Activated T-cell treated with anti-CD3 and anti-CD28 coated beads, Interleukin-2, amount 50 U/mL, for 4 hours (primary cell): ENCODE data around the gene SEL1L3. TPM values are rescaled to one million over a fixed set of nuclear protein-coding genes. Genes with fewer than 3 reads are reported as not detected.

ENCODE experiments used
- ATAC-seq, 2 donors: fragments of 200-7000 bp; cut with Tn5 transposase; one replicate each; pipeline ENCODE4 v1.10.0; 2021
- DNase-seq: peaks from one replicate; pipeline ENCODE4 v3.0.0-alpha.2; 2020
- H3K27me3 Mint-ChIP-seq: one replicate; pipeline ENCODE4 v1.8.0; 2021; ENCODE audit warnings: low read depth, mixed read lengths
- H3K36me3 Mint-ChIP-seq: one replicate; pipeline ENCODE4 v1.8.0; 2022; ENCODE audit warnings: mixed read lengths; ENCODE audit not compliant: insufficient read depth
- H3K4me1 Mint-ChIP-seq: one replicate; pipeline ENCODE4 v1.8.0; 2021; ENCODE audit warnings: low read depth, mixed read lengths
- H3K4me3 Mint-ChIP-seq: one replicate; pipeline ENCODE4 v1.8.0; 2021; ENCODE audit warnings: mild to moderate bottlenecking, moderate library complexity, mixed read lengths
- H3K9me3 Mint-ChIP-seq: one replicate; pipeline ENCODE4 v1.8.0; 2021; ENCODE audit warnings: mixed read lengths
- total RNA-seq, 3 donors: library from RNA; stranded (reverse); gene quantifications; one replicate each; pipeline ENCODE4 v1.2.1, GENCODE V29; 2021

The SEL1L3 gene
- total RNA-seq, 3 donors from 2014 or later = 13.7 to 21.9 (median 19.1) TPM

GRCh38 chr4:25845841-25846653 is 16.7 kb downstream of the SEL1L3 start:
- Mint-ChIP-seq H3K4me1 (peaks cover 58% of the 10 kb centered on the region), H3K9me3 (no peaks in the 10 kb centered on the region), H3K4me3 (no peak overlapping the region), H3K27me3 (no peaks in the 10 kb centered on the region), H3K36me3 (peaks cover 37% of the 10 kb centered on the region)
- ATAC-seq (no peak), DNase-seq (no peak)

- DNase-seq = no peak
- H3K4me3 Mint-ChIP-seq = no peak overlapping the region
- peaks cover 37% of the 10 kb centered on the region for H3K36me3 Mint-ChIP-seq
- no peaks in the 10 kb centered on the region for H3K9me3 Mint-ChIP-seq
- peak; percentile 19 to 32 for ATAC-seq
- no peaks in the 10 kb centered on the region for H3K27me3 Mint-ChIP-seq
- peaks cover 59% of the 10 kb centered on the region for H3K4me1 Mint-ChIP-seq
These were observed 17.7 kb downstream of the SEL1L3 start for GRCh38 chr4:25844961-25845712.

GRCh38 chr4:25843340-25844097 is 19.3 kb downstream of the SEL1L3 start:
- no peak for DNase-seq

GRCh38 chr4:25842229-25842845 is 20.5 kb downstream of the SEL1L3 start:
- DNase-seq (peak; percentile 45), ATAC-seq (peak; percentile 44 to 64)
- Mint-ChIP-seq H3K9me3 (no peaks in the 10 kb centered on the region), H3K4me3 (no peak overlapping the region), H3K27me3 (no peaks in the 10 kb centered on the region), H3K36me3 (peaks cover 24% of the 10 kb centered on the region), H3K4me1 (peaks cover 42% of the 10 kb centered on the region)

More at GRCh38 chr4:25843340-25844097, 19.3 kb downstream of the SEL1L3 start:
- H3K9me3 Mint-ChIP-seq = no peaks in the 10 kb centered on the region
- no peaks in the 10 kb centered on the region for H3K27me3 Mint-ChIP-seq
- no peak overlapping the region for H3K4me3 Mint-ChIP-seq
- H3K4me1 Mint-ChIP-seq = peaks cover 49% of the 10 kb centered on the region
- peaks cover 33% of the 10 kb centered on the region for H3K36me3 Mint-ChIP-seq
- ATAC-seq = peak; percentile 24 to 29

- H3K4me1 Mint-ChIP-seq = peaks cover 39% of the 10 kb centered on the region
These were observed 23.1 kb downstream of the SEL1L3 start for GRCh38 chr4:25839687-25840086.

GRCh38 chr4:25839233-25839632 is 23.6 kb downstream of the SEL1L3 start:
- Mint-ChIP-seq H3K36me3 (peaks cover 26% of the 10 kb centered on the region), H3K4me3 (no peak overlapping the region), H3K9me3 (no peaks in the 10 kb centered on the region), H3K4me1 (peaks cover 37% of the 10 kb centered on the region), H3K27me3 (no peaks in the 10 kb centered on the region)
- DNase-seq = no peak
- ATAC-seq = no peak

More at GRCh38 chr4:25839687-25840086, 23.1 kb downstream of the SEL1L3 start:
- H3K27me3 Mint-ChIP-seq = no peaks in the 10 kb centered on the region
- H3K4me3 Mint-ChIP-seq = no peak overlapping the region
- peaks cover 23% of the 10 kb centered on the region for H3K36me3 Mint-ChIP-seq
- ATAC-seq (no peak), DNase-seq (no peak)
- H3K9me3 Mint-ChIP-seq = no peaks in the 10 kb centered on the region

GRCh38 chr4:25838526-25838925 is 24.3 kb downstream of the SEL1L3 start:
- no peak for DNase-seq
- H3K27me3 Mint-ChIP-seq = no peaks in the 10 kb centered on the region
- ATAC-seq = no peak
- H3K9me3 Mint-ChIP-seq = no peaks in the 10 kb centered on the region
- H3K4me1 Mint-ChIP-seq = peaks cover 30% of the 10 kb centered on the region
- H3K4me3 Mint-ChIP-seq = no peak overlapping the region
- H3K36me3 Mint-ChIP-seq = peaks cover 29% of the 10 kb centered on the region

GRCh38 chr4:25837107-25837506 is 25.7 kb downstream of the SEL1L3 start:
- H3K27me3 Mint-ChIP-seq = no peaks in the 10 kb centered on the region
- no peak overlapping the region for H3K4me3 Mint-ChIP-seq
- no peaks in the 10 kb centered on the region for H3K9me3 Mint-ChIP-seq
- H3K4me1 Mint-ChIP-seq = peaks cover 16% of the 10 kb centered on the region
- DNase-seq = no peak
- H3K36me3 Mint-ChIP-seq = peaks cover 32% of the 10 kb centered on the region
- ATAC-seq = no peak

- DNase-seq = no peak
- peaks cover 41% of the 10 kb centered on the region for H3K36me3 Mint-ChIP-seq
- ATAC-seq = no peak
- H3K27me3 Mint-ChIP-seq = no peaks in the 10 kb centered on the region
- H3K4me3 Mint-ChIP-seq = no peak overlapping the region
- H3K9me3 Mint-ChIP-seq = no peaks in the 10 kb centered on the region
- peaks cover 12% of the 10 kb centered on the region for H3K4me1 Mint-ChIP-seq
These were observed 27.4 kb downstream of the SEL1L3 start for GRCh38 chr4:25835384-25835783.

GRCh38 chr4:25834411-25835107 is 28.2 kb downstream of the SEL1L3 start:
- ATAC-seq (no peak), DNase-seq (no peak)
- Mint-ChIP-seq H3K4me1 (peaks cover 11% of the 10 kb centered on the region), H3K27me3 (no peaks in the 10 kb centered on the region), H3K36me3 (peaks cover 45% of the 10 kb centered on the region), H3K9me3 (no peaks in the 10 kb centered on the region), H3K4me3 (no peak overlapping the region)

- Mint-ChIP-seq H3K36me3 (peaks cover 53% of the 10 kb centered on the region), H3K9me3 (no peaks in the 10 kb centered on the region), H3K27me3 (no peaks in the 10 kb centered on the region), H3K4me3 (no peak overlapping the region), H3K4me1 (peaks cover 6% of the 10 kb centered on the region)
- ATAC-seq = no peak
- no peak for DNase-seq
These were observed 32.2 kb downstream of the SEL1L3 start for GRCh38 chr4:25830548-25830947.

GRCh38 chr4:25827897-25828296 is 34.9 kb downstream of the SEL1L3 start:
- ATAC-seq = no peak
- Mint-ChIP-seq H3K4me1 (peaks cover 6% of the 10 kb centered on the region), H3K36me3 (peaks cover 37% of the 10 kb centered on the region), H3K27me3 (no peaks in the 10 kb centered on the region), H3K4me3 (no peak overlapping the region), H3K9me3 (no peaks in the 10 kb centered on the region)
- DNase-seq = no peak

- H3K4me1 Mint-ChIP-seq = peaks cover 6% of the 10 kb centered on the region
- ATAC-seq = no peak
- H3K36me3 Mint-ChIP-seq = peaks cover 37% of the 10 kb centered on the region
- no peak overlapping the region for H3K4me3 Mint-ChIP-seq
- H3K9me3 Mint-ChIP-seq = no peaks in the 10 kb centered on the region
- H3K27me3 Mint-ChIP-seq = no peaks in the 10 kb centered on the region
- no peak for DNase-seq
These were observed 35.4 kb downstream of the SEL1L3 start for GRCh38 chr4:25827373-25827772.
